Measurements from ENCODE around the gene STPG2.

DNA sequence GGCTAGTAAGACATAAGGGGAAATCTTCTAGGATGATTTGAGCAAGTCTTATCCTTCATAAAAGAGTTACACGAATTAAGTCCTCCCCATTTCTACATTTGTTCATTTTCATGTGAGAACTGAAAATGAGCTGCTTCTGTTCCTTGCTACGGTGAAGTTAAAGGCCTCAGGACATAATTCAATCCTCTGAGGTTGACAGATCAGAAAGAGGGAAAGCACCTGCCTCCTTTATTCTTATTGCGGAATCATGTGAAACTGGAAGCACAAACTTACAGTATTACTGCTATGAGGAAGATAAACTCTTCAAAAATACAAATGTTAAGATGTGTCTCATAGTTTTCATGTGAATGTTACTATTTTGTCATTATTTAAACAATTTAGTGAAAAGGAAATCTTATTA lies 395.3 kb downstream of the STPG2 start:
- no peak for TF ChIP-seq CTCF (conservative IDR thresholded peaks at IDR 0.05; ENCODE audit: low read depth, low read length)
- no peak for TF ChIP-seq CEBPB (IDR thresholded peaks at IDR 0.05; ENCODE audit: low read depth, low read length)
- no peak for TF ChIP-seq BHLHE40 (IDR thresholded peaks at IDR 0.05; ENCODE audit: low read depth, low read length)
- no peak for TF ChIP-seq POLR2A (IDR thresholded peaks at IDR 0.05; ENCODE audit: low read depth, low read length)
- TF ChIP-seq, protein P1, sequence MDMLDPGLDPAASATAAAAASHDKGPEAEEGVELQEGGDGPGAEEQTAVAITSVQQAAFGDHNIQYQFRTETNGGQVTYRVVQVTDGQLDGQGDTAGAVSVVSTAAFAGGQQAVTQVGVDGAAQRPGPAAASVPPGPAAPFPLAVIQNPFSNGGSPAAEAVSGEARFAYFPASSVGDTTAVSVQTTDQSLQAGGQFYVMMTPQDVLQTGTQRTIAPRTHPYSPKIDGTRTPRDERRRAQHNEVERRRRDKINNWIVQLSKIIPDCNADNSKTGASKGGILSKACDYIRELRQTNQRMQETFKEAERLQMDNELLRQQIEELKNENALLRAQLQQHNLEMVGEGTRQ (IDR thresholded peaks at IDR 0.05; ENCODE audit: low read depth, low read length), result no peak
